ENCODE measurements around the gene GREB1.

Gene GREB1

GRCh38 chr2:11665510-11666362 lies 131.9 kb downstream of the GREB1 start:
- DNase-seq (ENCODE audit: low read depth, low spot score): no peak

- no peak for DNase-seq (ENCODE audit: low read depth, low spot score)
Measured at GRCh38 chr2:11667194-11667593, 133.3 kb downstream of the GREB1 start.

GRCh38 chr2:11667866-11668637 lies 134.2 kb downstream of the GREB1 start:
- no peak for DNase-seq (ENCODE audit: low read depth, low spot score)

GRCh38 chr2:11669454-11670291 lies 135.8 kb downstream of the GREB1 start, which contains the start of gene NTSR2:
TSS of gene NTSR2 (minus strand) at chr2:11670195. CDS start at chr2:11670129, 66 bp downstream.
- peak; percentile 94 for DNase-seq (ENCODE audit: low read depth, low spot score)

- no peak for DNase-seq (ENCODE audit: low read depth, low spot score)
Measured at GRCh38 chr2:11672407-11672806, 138.6 kb downstream of the GREB1 start.

GRCh38 chr2:11674983-11675382 lies 141.1 kb downstream of the GREB1 start:
- DNase-seq (ENCODE audit: low read depth, low spot score): no peak

GRCh38 chr2:11675423-11676112 lies 141.7 kb downstream of the GREB1 start:
- no peak for DNase-seq (ENCODE audit: low read depth, low spot score)

- DNase-seq (ENCODE audit: low read depth, low spot score): no peak
Measured at GRCh38 chr2:11676640-11677039, 142.8 kb downstream of the GREB1 start.

- DNase-seq (ENCODE audit: low read depth, low spot score): peak; percentile 52
Measured at GRCh38 chr2:11677136-11678055, 143.6 kb downstream of the GREB1 start.

- no peak for DNase-seq (ENCODE audit: low read depth, low spot score)
Measured at GRCh38 chr2:11678306-11678960, 144.6 kb downstream of the GREB1 start.

- no peak for DNase-seq (ENCODE audit: low read depth, low spot score)
Measured at GRCh38 chr2:11679016-11679415, 145.2 kb downstream of the GREB1 start.

- no peak for DNase-seq (ENCODE audit: low read depth, low spot score)
Measured at GRCh38 chr2:11679486-11680181, 145.8 kb downstream of the GREB1 start.

- no peak for DNase-seq (ENCODE audit: low read depth, low spot score)
Measured at GRCh38 chr2:11680182-11680900, 146.5 kb downstream of the GREB1 start.

GRCh38 chr2:11680901-11681721 lies 147.3 kb downstream of the GREB1 start:
- no peak for DNase-seq (ENCODE audit: low read depth, low spot score)

- peak; percentile 88 for DNase-seq (ENCODE audit: low read depth, low spot score)
Measured at GRCh38 chr2:11681722-11682589, 148.1 kb downstream of the GREB1 start.

- no peak for DNase-seq (ENCODE audit: low read depth, low spot score)
Measured at GRCh38 chr2:11682590-11682915, 148.7 kb downstream of the GREB1 start.

GRCh38 chr2:11683476-11683875 lies 149.6 kb downstream of the GREB1 start:
- DNase-seq (ENCODE audit: low read depth, low spot score): no peak

All from ELF-1 (cell line).